Smooth muscle cell (in vitro differentiated cells): Measurements from ENCODE around the gene PPP1R17. TPM values are rescaled to one million over a fixed set of nuclear protein-coding genes. Genes with fewer than 3 reads are reported as not detected.
A peak's percentile ranks its signal among the peaks of the same experiment; 100 is the strongest.

ENCODE experiments used
- DNase-seq: peaks from one replicate; lab custom pipeline; 2025; ENCODE audit not compliant: unreplicated experiment; lab: John Stamatoyannopoulos, UW
- H2AFZ ChIP-seq: fragments of 200-600 bp; sonication (generic); 2 replicates; pipeline ENCODE4 v1.6.0; 2016; ENCODE audit warnings: antibody characterized with exemption, low read depth, mild to moderate bottlenecking
- H3F3A ChIP-seq: fragments of 200-600 bp; sonication (generic); 2 replicates; pipeline ENCODE4 v1.6.0; 2017; ENCODE audit warnings: antibody characterized with exemption, low read depth
- H3K27ac ChIP-seq: fragments of 200-600 bp; sonication (generic); 2 replicates; pipeline ENCODE4 v1.5.1; 2016; ENCODE audit warnings: low read depth, mild to moderate bottlenecking
- H3K27me3 ChIP-seq: fragments of 200-600 bp; sonication (generic); 2 replicates; pipeline ENCODE4 v1.6.1; 2016; ENCODE audit warnings: low read depth, mild to moderate bottlenecking
- H3K36me3 ChIP-seq: fragments of 200-600 bp; sonication (generic); 2 replicates; pipeline ENCODE4 v1.5.1; 2016; ENCODE audit warnings: low read depth
- H3K4me1 ChIP-seq: fragments of 200-600 bp; sonication (generic); 2 replicates; pipeline ENCODE4 v1.5.1; 2016; ENCODE audit warnings: low read depth
- H3K4me2 ChIP-seq: fragments of 200-600 bp; sonication (generic); 2 replicates; pipeline ENCODE4 v1.6.0; 2016; ENCODE audit warnings: mild to moderate bottlenecking
- H3K4me3 ChIP-seq: fragments of 200-600 bp; sonication (generic); 2 replicates; pipeline ENCODE4 v1.5.1; 2016; ENCODE audit warnings: mild to moderate bottlenecking
- H3K79me2 ChIP-seq: fragments of 200-600 bp; sonication (generic); 2 replicates; pipeline ENCODE4 v1.6.0; 2016; ENCODE audit warnings: low read depth, mild to moderate bottlenecking
- H3K9ac ChIP-seq: fragments of 200-600 bp; sonication (generic); 2 replicates; pipeline ENCODE4 v1.6.0; 2016; ENCODE audit warnings: low read depth
- H3K9me3 ChIP-seq: fragments of 200-600 bp; sonication (generic); replicated peaks from 2 replicates; pipeline ENCODE4 v1.5.1; 2016; ENCODE audit warnings: low read depth
- H4K20me1 ChIP-seq: fragments of 200-600 bp; sonication (generic); 2 replicates; pipeline ENCODE4 v1.6.0; 2016; ENCODE audit warnings: low read depth
- CTCF ChIP-seq: fragments of 200-600 bp; sonication (generic); IDR thresholded peaks from 2 replicates; pipeline ENCODE4 v1.5.1; 2017; ENCODE audit warnings: borderline replicate concordance, mild to moderate bottlenecking, antibody characterized with exemption; ENCODE audit not compliant: insufficient read depth, poor library complexity, severe bottlenecking
- WGBS: methylation state at CpG from one replicate; pipeline ENCODE4 v1.1.7; 2016; ENCODE audit warnings: low lambda C conversion rate; 5-methylcytosine and 5-hydroxymethylcytosine counted together
- polyA plus RNA-seq: library from polyadenylated mRNA; unstranded; fragments of >200 nt; fragmentation: Nextera tagmentation; extraction: Ambion mirVana; gene quantifications from 2 replicates; pipeline ENCODE4 v1.2.1, GENCODE V29; 2016
- total RNA-seq: library from RNA; depleted of rRNA; stranded (reverse); fragments of >200 nt; gene quantifications from 2 replicates; pipeline ENCODE4 v1.2.3, GENCODE V29; 2014

The PPP1R17 gene
- total and polyA plus RNA-seq, 2 experiments from 2014 or later = not detected

DNA sequence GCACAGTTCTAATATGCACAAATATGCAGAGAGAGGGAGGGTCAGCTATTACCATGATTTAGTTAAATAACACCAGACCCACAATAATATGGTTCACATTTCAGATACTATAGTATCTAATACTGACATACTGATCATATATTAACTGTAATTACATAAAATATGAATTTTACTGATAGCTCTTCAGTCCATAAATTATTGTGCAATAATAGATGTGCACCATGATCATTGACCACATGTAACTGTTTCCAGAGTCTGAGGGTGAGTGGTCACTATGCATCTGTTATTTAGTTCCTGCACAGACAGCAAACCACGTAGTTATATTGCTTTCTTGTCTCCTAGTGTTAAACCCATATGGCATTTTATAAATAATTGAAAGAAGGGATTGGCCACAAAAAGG lies 29.3 kb downstream of the PPP1R17 start:
- no peaks in the 10 kb centered on the region for H3K9me3 ChIP-seq
- H3K9ac ChIP-seq = no peak overlapping the region
- H3K36me3 ChIP-seq = no peaks in the 10 kb centered on the region
- H3K27me3 ChIP-seq = peaks cover 6% of the 10 kb centered on the region
- no peak overlapping the region for H3K4me2 ChIP-seq
- no peak for DNase-seq
- WGBS = 62% methylated on average over 1 of the region's 1 CpG
- H3K79me2 ChIP-seq = no peaks in the 10 kb centered on the region
- no peak overlapping the region for H3K4me3 ChIP-seq
- no peaks in the 10 kb centered on the region for H4K20me1 ChIP-seq
- no peaks in the 10 kb centered on the region for H3F3A ChIP-seq
- TF ChIP-seq CTCF = no peak
- H3K27ac ChIP-seq = no peak overlapping the region
- H2AFZ ChIP-seq = no peak overlapping the region
- no peaks in the 10 kb centered on the region for H3K4me1 ChIP-seq

DNA sequence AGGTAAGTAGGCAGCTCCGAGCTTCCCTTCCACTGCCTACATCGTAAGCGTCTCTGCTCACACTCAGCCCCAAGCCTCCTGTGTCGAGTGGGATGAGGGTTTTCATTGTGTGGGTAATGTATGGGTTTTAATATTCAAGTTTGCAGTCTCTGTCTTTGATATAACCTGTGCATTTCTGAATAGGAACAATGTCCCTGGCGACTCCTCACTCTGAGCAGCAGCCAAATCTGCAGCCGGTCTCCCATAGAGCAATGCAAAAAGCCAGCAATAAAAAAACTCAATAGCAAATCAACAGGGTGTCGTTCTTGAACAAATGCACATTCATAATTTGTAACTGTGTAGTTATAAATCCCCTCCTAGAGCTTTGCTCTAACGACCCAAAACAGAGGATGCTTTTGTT lies 33.4 kb downstream of the PPP1R17 start:
- H2AFZ ChIP-seq = no peak overlapping the region
- no peak overlapping the region for H3K4me2 ChIP-seq
- H3K4me1 ChIP-seq = no peaks in the 10 kb centered on the region
- DNase-seq = no peak
- TF ChIP-seq CTCF = no peak
- H3K27me3 ChIP-seq = peaks cover 11% of the 10 kb centered on the region
- no peaks in the 10 kb centered on the region for H3K36me3 ChIP-seq
- WGBS = 87% methylated on average over 8 of the region's 8 CpGs
- no peaks in the 10 kb centered on the region for H3F3A ChIP-seq
- no peaks in the 10 kb centered on the region for H3K9me3 ChIP-seq
- H3K4me3 ChIP-seq = no peak overlapping the region
- H4K20me1 ChIP-seq = no peaks in the 10 kb centered on the region
- no peak overlapping the region for H3K27ac ChIP-seq
- no peak overlapping the region for H3K9ac ChIP-seq
- H3K79me2 ChIP-seq = no peaks in the 10 kb centered on the region

GRCh38 chr7:31724696-31725095 lies 37.7 kb downstream of the PPP1R17 start:
- H4K20me1 ChIP-seq = no peaks in the 10 kb centered on the region
- H3K27me3 ChIP-seq = peaks cover 11% of the 10 kb centered on the region
- H3F3A ChIP-seq = no peaks in the 10 kb centered on the region
- no peak overlapping the region for H3K27ac ChIP-seq
- WGBS = 91% methylated on average over 3 of the region's 3 CpGs
- H2AFZ ChIP-seq = no peak overlapping the region
- DNase-seq = no peak
- TF ChIP-seq CTCF = no peak
- no peaks in the 10 kb centered on the region for H3K9me3 ChIP-seq
- H3K4me3 ChIP-seq = no peak overlapping the region
- H3K4me2 ChIP-seq = no peak overlapping the region
- no peaks in the 10 kb centered on the region for H3K4me1 ChIP-seq
- H3K9ac ChIP-seq = no peak overlapping the region
- H3K79me2 ChIP-seq = no peaks in the 10 kb centered on the region
- no peaks in the 10 kb centered on the region for H3K36me3 ChIP-seq

DNA sequence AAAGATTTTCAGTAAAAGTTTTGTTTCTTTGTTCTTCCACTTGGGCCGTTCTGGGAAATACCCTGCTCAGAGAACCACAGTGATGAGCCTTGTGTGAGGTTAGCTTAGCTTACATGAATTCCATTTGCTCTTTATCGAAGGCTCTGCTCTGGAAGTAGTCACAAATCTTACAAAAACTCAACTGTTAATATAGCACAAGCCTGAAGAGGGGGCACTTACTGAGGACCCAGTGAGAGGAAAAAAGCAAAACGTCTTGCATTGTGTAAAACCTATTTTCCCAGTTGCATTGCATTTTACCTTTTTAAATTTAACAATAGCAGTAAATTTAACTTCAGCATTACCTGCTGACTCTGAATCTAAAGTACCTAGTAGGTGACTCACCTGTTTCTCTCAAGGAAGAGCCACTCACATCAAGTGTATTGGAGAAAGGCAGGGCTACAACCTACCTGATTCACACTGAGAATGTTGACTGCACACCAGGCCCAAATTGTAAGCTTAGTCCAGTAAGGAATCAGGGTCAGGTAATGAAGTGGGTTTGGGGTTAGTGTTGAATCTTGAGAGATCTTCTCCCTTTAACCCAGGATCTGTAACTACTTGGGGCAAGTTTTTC lies 42.3 kb downstream of the PPP1R17 start:
- H3F3A ChIP-seq = no peaks in the 10 kb centered on the region
- no peak overlapping the region for H2AFZ ChIP-seq
- H3K27ac ChIP-seq = no peak overlapping the region
- WGBS = 57% methylated on average over 3 of the region's 3 CpGs
- H4K20me1 ChIP-seq = no peaks in the 10 kb centered on the region
- no peaks in the 10 kb centered on the region for H3K4me1 ChIP-seq
- DNase-seq = no peak
- no peaks in the 10 kb centered on the region for H3K36me3 ChIP-seq
- no peak overlapping the region for H3K9ac ChIP-seq
- peak; percentile 3 for TF ChIP-seq CTCF
- no peaks in the 10 kb centered on the region for H3K27me3 ChIP-seq
- no peak overlapping the region for H3K4me3 ChIP-seq
- no peaks in the 10 kb centered on the region for H3K9me3 ChIP-seq
- H3K4me2 ChIP-seq = no peak overlapping the region
- H3K79me2 ChIP-seq = no peaks in the 10 kb centered on the region
